H9 (cell line): Measurements from ENCODE around the gene KAT6B. TPM values are rescaled to one million over a fixed set of nuclear protein-coding genes. Genes with fewer than 3 reads are reported as not detected.

ENCODE experiments used
- DNase-seq: peaks from one replicate; pipeline ENCODE4 v3.0.0-alpha.2; 2017
- H2AFZ ChIP-seq: one replicate; pipeline ENCODE4 v1.6.1; 2013; ENCODE audit warnings: mild to moderate bottlenecking, low read length, control low read depth, moderate library complexity
- H2AK5ac ChIP-seq: 2 replicates; pipeline ENCODE4 v1.6.1; 2013; ENCODE audit warnings: low read length, control low read depth, mixed read lengths; ENCODE audit not compliant: insufficient read length
- H2BK120ac ChIP-seq: one replicate; pipeline ENCODE4 v1.6.1; 2013; ENCODE audit warnings: low read depth, mild to moderate bottlenecking, low read length, control low read depth, inconsistent platforms; ENCODE audit not compliant: poor library complexity, severe bottlenecking
- H2BK12ac ChIP-seq: 2 replicates; pipeline ENCODE4 v1.6.1; 2013; ENCODE audit warnings: low read length, control low read depth, mixed read lengths, low read depth; ENCODE audit not compliant: insufficient read length
- H2BK15ac ChIP-seq: 2 replicates; pipeline ENCODE4 v1.6.1; 2013; ENCODE audit warnings: low read depth, low read length, control low read depth
- H2BK20ac ChIP-seq: one replicate; pipeline ENCODE4 v1.6.1; 2013; ENCODE audit warnings: low read depth, mild to moderate bottlenecking, low read length, control low read depth, inconsistent platforms; ENCODE audit not compliant: poor library complexity, severe bottlenecking
- H2BK5ac ChIP-seq: 2 replicates; pipeline ENCODE4 v1.6.1; 2013; ENCODE audit warnings: low read length, control low read depth, mixed read lengths; ENCODE audit not compliant: insufficient read length
- H3K14ac ChIP-seq: 2 replicates; pipeline ENCODE4 v1.6.1; 2013; ENCODE audit warnings: low read length, control low read depth; ENCODE audit not compliant: insufficient read depth
- H3K18ac ChIP-seq: 2 replicates; pipeline ENCODE4 v1.6.1; 2013; ENCODE audit warnings: low read depth, mild to moderate bottlenecking, mixed read lengths, low read length, control low read depth; ENCODE audit not compliant: insufficient read length
- H3K23ac ChIP-seq: 2 replicates; pipeline ENCODE4 v1.6.1; 2013; ENCODE audit warnings: low read length, control low read depth, mixed read lengths, low read depth; ENCODE audit not compliant: insufficient read length
- H3K23me2 ChIP-seq: 2 replicates; pipeline ENCODE4 v1.6.1; 2013; ENCODE audit warnings: low read depth, mild to moderate bottlenecking, mixed read lengths, low read length, control low read depth; ENCODE audit not compliant: insufficient read length, poor library complexity, severe bottlenecking
- H3K27ac ChIP-seq: 2 replicates; pipeline ENCODE4 v1.5.1; 2013; ENCODE audit warnings: low read length, control low read depth, mixed read lengths, low read depth; ENCODE audit not compliant: insufficient read length
- H3K27me3 ChIP-seq: 2 replicates; pipeline ENCODE4 v1.6.1; 2013; ENCODE audit warnings: low read length, control low read depth, inconsistent platforms; ENCODE audit not compliant: insufficient read depth
- H3K4ac ChIP-seq: 2 replicates; pipeline ENCODE4 v1.6.1; 2013; ENCODE audit warnings: low read depth, mild to moderate bottlenecking, control low read depth, inconsistent platforms, low read length, moderate library complexity
- H3K4me1 ChIP-seq: 2 replicates; pipeline ENCODE4 v1.6.1; 2013; ENCODE audit warnings: low read length, control low read depth, inconsistent platforms; ENCODE audit not compliant: insufficient read depth
- H3K4me2 ChIP-seq: 2 replicates; pipeline ENCODE4 v1.6.1; 2013; ENCODE audit warnings: low read length, control low read depth, mixed read lengths; ENCODE audit not compliant: insufficient read length, insufficient read depth
- H3K56ac ChIP-seq: 2 replicates; pipeline ENCODE4 v1.6.1; 2013; ENCODE audit warnings: low read depth, mild to moderate bottlenecking, mixed read lengths, low read length, control low read depth; ENCODE audit not compliant: insufficient read length
- H3K79me1 ChIP-seq: 2 replicates; pipeline ENCODE4 v1.6.1; 2013; ENCODE audit warnings: low read depth, mild to moderate bottlenecking, moderate library complexity, low read length, control low read depth, inconsistent platforms; ENCODE audit not compliant: insufficient read depth, poor library complexity, severe bottlenecking
- H3K79me2 ChIP-seq: 2 replicates; pipeline ENCODE4 v1.6.1; 2013; ENCODE audit warnings: low read length, control low read depth, inconsistent platforms; ENCODE audit not compliant: insufficient read depth
- H3K9ac ChIP-seq: 2 replicates; pipeline ENCODE4 v1.6.1; 2013; ENCODE audit warnings: low read length, control low read depth, mixed read lengths; ENCODE audit not compliant: insufficient read length; ENCODE audit errors: extremely low read depth
- H3K9me3 ChIP-seq: one replicate; pipeline ENCODE4 v1.6.1; 2013; ENCODE audit warnings: low read depth, low read length, inconsistent platforms; ENCODE audit not compliant: control insufficient read depth
- H3T11ph ChIP-seq: one replicate; pipeline ENCODE4 v1.6.1; 2013; ENCODE audit warnings: mild to moderate bottlenecking, low read length, control low read depth, inconsistent platforms
- H4K20me1 ChIP-seq: one replicate; pipeline ENCODE4 v1.6.1; 2013; ENCODE audit not compliant: control insufficient read depth, insufficient read length, insufficient read depth
- H4K5ac ChIP-seq: 2 replicates; pipeline ENCODE4 v1.6.1; 2013; ENCODE audit warnings: low read depth, mild to moderate bottlenecking, mixed read lengths, low read length, control low read depth; ENCODE audit not compliant: insufficient read length
- H4K8ac ChIP-seq: replicated peaks from 2 replicates; pipeline ENCODE4 v1.6.1; 2013; ENCODE audit warnings: low read length, control low read depth, mixed read lengths, low read depth; ENCODE audit not compliant: insufficient read length
- H4K91ac ChIP-seq: 2 replicates; pipeline ENCODE4 v1.6.1; 2013; ENCODE audit warnings: low read depth, mild to moderate bottlenecking, moderate library complexity, mixed read lengths, low read length, control low read depth; ENCODE audit not compliant: insufficient read length
- H3K27ac Mint-ChIP-seq, 3 experiments: 2 replicates in 2 of 3; 3 replicates in 1 of 3; pipeline ENCODE4 v1.8.0; 2020 to 2021; ENCODE audit warnings: mixed read lengths in 3 of 3, mild to moderate bottlenecking in 1 of 3, moderate library complexity in 1 of 3
- H3K27me3 Mint-ChIP-seq: 2 replicates; pipeline ENCODE4 v1.8.0; 2021; ENCODE audit warnings: low read depth, mild to moderate bottlenecking, moderate library complexity, mixed read lengths
- H3K36me3 Mint-ChIP-seq, 3 experiments: 2 replicates in 2 of 3; 3 replicates in 1 of 3; pipeline ENCODE4 v1.8.0; 2020 to 2021; ENCODE audit warnings: low read depth in 3 of 3, mixed read lengths in 3 of 3; ENCODE audit not compliant: insufficient read depth in 1 of 3
- H3K4me1 Mint-ChIP-seq, 2 experiments: 2 replicates each; pipeline ENCODE4 v1.8.0; 2020; ENCODE audit warnings: mixed read lengths in 2 of 2
- H3K4me3 Mint-ChIP-seq, 2 experiments: 2 replicates in 1 of 2; 3 replicates in 1 of 2; pipeline ENCODE4 v1.8.0; 2020 to 2021; ENCODE audit warnings: mild to moderate bottlenecking in 2 of 2, mixed read lengths in 2 of 2, moderate library complexity in 1 of 2
- H3K9me3 Mint-ChIP-seq, 2 experiments: 2 replicates in 1 of 2; 3 replicates in 1 of 2; pipeline ENCODE4 v1.8.0; 2020; ENCODE audit warnings: mild to moderate bottlenecking in 2 of 2, mixed read lengths in 2 of 2, moderate library complexity in 1 of 2
- total RNA-seq: library from RNA; stranded (reverse); gene quantifications from 2 replicates; pipeline ENCODE4 v1.2.1, GENCODE V29; 2021
- TF ChIP-seq, protein P1 (sequence below): fragments of 200-600 bp; sonication (generic); conservative IDR thresholded peaks from 3 replicates; pipeline ENCODE4 v1.8.0; 2021; ENCODE audit warnings: antibody characterized with exemption, mild to moderate bottlenecking

Gene KAT6B
- total RNA-seq, 1 experiment from 2014 or later, result 34.2 TPM

DNA sequence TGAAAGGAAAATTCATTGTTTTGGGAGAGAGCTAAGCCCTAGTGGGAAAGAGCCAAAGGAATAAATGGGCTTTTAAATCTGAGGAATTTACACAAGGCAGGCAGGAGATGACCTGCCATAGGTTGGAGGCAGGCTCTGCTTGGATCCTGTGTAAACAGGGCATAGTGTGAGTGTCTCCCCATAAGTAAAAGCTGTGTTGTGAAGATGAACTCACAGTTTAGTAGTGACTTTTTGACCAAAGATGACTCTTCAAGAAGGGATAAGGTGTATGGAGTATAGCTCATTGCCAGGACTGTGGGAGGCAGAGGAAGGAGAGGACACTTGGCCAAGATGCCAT is 63.2 kb downstream of the KAT6B start:
- DNase-seq, result no peak

More for the DNA sequence above, 63.2 kb downstream of the KAT6B start:
- Mint-ChIP-seq H3K4me1 (peaks cover 3 to 4% of the 10 kb centered on the region in 2 experiments; a peak in 3 of 4 replicates), H3K27ac (peak overlapping the region in 1 of 3 experiments; percentile 18; a peak in 1 of 7 replicates), H3K36me3 (peaks cover 0 to 1% (median 0%) of the 10 kb centered on the region in 3 experiments; a peak in 2 of 7 replicates), H3K27me3 (no peaks in the 10 kb centered on the region), H3K9me3 (no peaks in the 10 kb centered on the region), H3K4me3 (no peak overlapping the region)
- Histone ChIP-seq H2BK15ac (no peak overlapping the region), H3K79me2 (peaks cover 4% of the 10 kb centered on the region; the same call in 1 of the 2 replicates), H3K14ac (no peak overlapping the region), H4K91ac (no peak overlapping the region), H3K79me1 (no peaks in the 10 kb centered on the region), H4K20me1 (no peaks in the 10 kb centered on the region), H3T11ph (no peak overlapping the region), H3K9me3 (no peaks in the 10 kb centered on the region), H3K23me2 (no peaks in the 10 kb centered on the region), H3K27ac (no peak overlapping the region), H2BK12ac (no peak overlapping the region), H3K18ac (no peak overlapping the region), H2BK20ac (no peak overlapping the region), H3K23ac (no peak overlapping the region), H3K9ac (no peak overlapping the region), H4K8ac (no peak overlapping the region), H2BK5ac (no peak overlapping the region), H3K56ac (no peak overlapping the region), H4K5ac (no peak overlapping the region), H3K4me2 (no peak overlapping the region), H3K4ac (no peak overlapping the region), H3K4me1 (no peaks in the 10 kb centered on the region), H2BK120ac (no peak overlapping the region), H2AK5ac (no peak overlapping the region), H3K27me3 (no peaks in the 10 kb centered on the region), H2AFZ (no peak overlapping the region)
- TF ChIP-seq, protein P1, sequence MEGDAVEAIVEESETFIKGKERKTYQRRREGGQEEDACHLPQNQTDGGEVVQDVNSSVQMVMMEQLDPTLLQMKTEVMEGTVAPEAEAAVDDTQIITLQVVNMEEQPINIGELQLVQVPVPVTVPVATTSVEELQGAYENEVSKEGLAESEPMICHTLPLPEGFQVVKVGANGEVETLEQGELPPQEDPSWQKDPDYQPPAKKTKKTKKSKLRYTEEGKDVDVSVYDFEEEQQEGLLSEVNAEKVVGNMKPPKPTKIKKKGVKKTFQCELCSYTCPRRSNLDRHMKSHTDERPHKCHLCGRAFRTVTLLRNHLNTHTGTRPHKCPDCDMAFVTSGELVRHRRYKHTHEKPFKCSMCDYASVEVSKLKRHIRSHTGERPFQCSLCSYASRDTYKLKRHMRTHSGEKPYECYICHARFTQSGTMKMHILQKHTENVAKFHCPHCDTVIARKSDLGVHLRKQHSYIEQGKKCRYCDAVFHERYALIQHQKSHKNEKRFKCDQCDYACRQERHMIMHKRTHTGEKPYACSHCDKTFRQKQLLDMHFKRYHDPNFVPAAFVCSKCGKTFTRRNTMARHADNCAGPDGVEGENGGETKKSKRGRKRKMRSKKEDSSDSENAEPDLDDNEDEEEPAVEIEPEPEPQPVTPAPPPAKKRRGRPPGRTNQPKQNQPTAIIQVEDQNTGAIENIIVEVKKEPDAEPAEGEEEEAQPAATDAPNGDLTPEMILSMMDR, result no peak
